GM11168 (cell line): ENCODE results near the gene EIF3J.

ENCODE experiments used
- in situ Hi-C: fragments of 300-500 bp; cut with MboI; formaldehyde crosslinking; loops from one replicate; pipeline ENCODE4 v1.12.0; 2022; ENCODE audit warnings: low sequenced_read_pairs; ENCODE audit not compliant: unreplicated experiment

EIF3J gene

DNA sequence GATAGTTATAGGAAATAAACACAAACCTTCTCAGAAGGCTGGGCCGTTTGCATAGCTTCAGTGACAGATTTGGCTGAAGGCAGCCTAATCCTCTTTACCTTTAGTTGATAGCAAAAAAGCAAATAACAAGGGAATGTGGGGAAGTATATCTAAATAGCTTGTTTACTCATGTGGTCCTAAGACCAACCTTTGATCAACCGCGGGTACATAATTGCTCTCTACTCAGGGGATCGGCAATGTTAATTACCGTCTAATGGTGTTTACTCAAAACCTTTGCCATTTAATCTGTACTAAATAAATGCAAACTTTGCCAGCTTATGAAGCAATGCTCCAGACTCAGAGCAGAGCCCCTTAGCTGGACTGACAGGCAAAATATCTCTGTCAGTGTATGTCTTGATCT is 51.6 kb downstream of the EIF3J start:
- in situ Hi-C loops, result no loop called here

DNA sequence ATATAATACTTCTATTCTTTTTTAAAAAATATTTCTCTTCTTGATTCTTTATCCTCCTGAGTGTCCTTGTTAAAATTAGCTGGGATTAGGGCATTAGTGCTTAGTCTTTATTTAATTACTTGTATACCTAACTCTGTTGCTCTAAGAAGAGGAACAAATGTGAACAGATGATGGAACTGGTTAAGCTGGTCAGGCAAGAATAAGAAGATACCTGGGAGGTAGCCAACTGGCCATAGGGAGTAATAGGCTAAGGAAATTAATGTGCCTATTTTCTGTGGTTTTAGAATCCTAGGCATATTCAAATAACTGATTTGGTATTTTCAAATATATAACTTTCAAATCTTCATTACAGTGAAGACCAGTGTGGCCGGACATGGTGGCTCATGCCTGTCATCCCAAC is 54.4 kb downstream of the EIF3J start:
- in situ Hi-C loops, result no loop called here

DNA sequence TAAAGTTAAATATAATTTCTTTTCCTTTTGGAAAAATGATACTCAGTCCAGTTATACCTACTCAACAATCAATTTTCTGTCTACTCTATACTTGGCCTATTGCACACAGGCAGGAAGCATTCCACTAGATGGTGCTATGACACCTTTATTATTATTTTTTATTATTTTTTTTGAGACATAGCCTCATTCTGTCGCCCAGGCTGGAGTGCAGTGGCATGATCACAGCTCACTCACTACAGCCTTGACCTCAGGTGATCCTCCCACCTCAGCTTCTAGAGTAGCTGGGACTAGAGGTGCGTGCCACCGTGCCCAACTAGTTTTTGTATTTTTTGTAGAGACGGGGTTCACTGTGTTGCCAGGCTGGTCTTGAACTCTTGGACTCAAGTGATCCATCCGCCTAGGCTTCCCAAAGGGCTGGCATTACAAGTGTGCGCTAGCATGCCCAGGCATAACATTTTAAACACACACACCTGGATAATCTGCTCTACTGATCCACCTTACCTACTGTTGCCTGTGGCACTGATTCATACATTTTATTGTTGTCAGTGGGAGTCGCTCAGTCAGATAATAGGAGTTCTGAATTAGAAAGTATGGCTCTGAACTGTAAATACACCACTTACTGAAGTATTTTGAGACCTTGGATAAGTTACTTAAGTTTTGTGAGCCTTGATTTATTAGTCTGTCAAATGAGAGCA is 56.2 kb downstream of the EIF3J start:
- in situ Hi-C loops, result no loop called here

DNA sequence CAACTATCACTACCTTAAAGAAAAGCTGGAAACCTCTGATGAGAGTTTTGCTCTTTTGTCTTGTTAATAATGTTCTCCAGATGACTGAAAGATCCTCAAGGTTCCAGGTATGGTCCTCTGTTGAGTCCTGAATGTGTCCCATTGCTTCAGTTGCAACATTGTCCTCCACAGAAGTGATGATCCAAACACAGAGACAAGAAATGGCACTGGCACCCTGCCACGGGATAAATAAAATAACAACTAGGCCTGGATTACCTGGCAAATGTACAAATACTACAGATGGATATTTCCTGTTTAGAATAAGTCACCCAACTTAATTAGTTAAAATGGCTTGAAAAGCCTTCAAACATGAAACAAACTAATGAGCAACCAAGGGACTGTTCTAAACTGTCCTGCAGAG is 58.3 kb downstream of the EIF3J start:
- in situ Hi-C loops, result no loop called here

DNA sequence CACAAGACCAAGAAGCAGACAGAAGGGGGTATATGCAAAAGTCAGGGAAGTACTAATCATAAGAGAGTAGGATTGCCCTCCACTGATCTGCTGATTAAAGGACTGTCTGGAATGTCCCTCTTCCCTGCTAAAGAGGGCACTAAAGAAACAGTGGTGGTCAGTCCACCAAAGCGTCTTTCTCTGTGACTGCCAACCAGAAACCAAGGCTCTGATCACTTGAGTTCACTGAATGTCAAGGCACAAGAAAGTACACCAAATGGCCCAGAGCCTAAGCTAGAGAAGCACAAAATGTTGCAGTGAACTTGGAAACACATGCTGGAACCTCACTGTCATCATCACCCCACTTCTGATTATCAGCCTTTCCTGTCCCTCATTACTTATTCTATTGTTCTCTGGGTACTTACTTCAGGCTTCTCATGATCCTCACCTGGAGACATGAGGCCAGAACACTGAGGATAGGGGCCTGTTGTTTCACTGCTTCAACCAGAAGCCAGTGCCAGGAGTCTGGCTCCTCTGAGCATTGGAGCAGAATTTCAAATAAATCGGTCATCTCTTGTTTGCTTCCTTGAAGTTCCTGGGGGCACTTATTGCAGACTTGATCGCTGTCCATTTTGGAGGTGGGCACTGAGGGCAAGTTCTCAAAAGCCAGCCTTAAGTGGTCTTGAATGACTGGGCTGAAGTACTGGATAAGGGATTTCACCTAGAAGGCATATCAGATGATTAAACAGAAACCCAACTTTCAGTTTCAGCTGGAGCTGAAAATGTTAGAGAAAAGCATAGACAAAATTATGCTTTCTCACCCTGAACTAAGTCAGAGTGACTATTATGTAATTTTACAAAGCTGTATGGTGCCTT is 58.9 kb downstream of the EIF3J start:
- in situ Hi-C loops, result no loop called here

DNA sequence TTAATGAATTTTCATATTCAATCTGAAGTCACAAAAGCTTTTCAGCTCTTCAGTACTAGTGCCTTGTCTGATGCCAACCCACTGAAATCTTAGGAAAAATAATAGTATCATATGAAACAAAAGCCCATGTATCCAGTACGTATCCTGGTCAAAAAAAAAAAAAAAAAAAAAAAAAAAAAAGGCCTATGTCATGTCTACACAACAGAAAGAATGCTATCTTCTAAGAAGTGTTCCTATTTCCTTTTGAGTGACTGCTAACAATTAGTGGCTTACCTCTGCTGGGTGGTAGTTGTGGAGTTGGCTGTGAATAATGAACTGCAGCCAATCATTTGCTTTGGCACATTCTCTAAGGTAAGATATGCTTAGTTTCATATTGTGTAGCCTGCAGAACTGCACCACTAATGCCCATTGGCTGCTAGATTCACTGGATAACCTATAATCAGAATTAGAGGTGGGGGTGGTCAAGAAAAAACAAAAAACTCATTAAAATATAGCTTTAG is 59.6 kb downstream of the EIF3J start:
- in situ Hi-C loops, result no loop called here

- in situ Hi-C loops, result no loop called here
Observed at GRCh38 chr15:44598066-44598465, 61.1 kb downstream of the EIF3J start.

DNA sequence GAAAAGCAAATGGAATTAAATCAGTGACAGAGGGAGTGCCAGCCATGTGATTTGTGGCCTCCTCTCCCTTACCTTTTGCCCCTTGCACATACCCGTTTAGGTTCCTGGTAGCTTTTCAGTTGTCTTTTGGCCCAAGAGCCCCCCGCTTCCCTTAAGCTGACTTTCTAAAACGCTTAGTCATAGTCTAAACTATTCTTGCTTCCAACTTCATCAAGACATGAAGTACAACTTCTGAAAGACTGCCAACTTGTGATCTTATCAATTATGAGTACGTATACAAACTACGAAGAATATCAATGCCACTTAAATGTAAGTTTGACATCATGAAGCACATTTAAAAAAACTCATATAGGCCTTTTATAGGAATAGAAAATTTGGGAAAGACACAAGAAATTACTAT is 61.9 kb downstream of the EIF3J start:
- in situ Hi-C loops, result no loop called here

GRCh38 chr15:44603126-44603525 is 66.2 kb downstream of the EIF3J start:
- in situ Hi-C loops, result no loop called here

GRCh38 chr15:44606740-44607139 is 69.8 kb downstream of the EIF3J start:
- in situ Hi-C loops, result no loop called here
